Stimulated activated CD8-positive, alpha-beta memory T cell treated with anti-CD3 and anti-CD28 coated beads, Interleukin-7, amount 100 ng/mL, for 48 hours (primary cell): ENCODE measurements around the gene HK1.
"Not testable (repeated sequence)": the region's sequence is repeated elsewhere in the genome, so short reads cannot be mapped to it uniquely, and the experiment has no call there.

Experiments used
- DNase-seq, 2 donors: peaks; one replicate each; pipeline ENCODE4 v3.0.0-alpha.2; 2020; ENCODE audit warnings: low read depth in 1 of 2; ENCODE audit errors: extremely low read depth in 1 of 2

Gene HK1

DNA sequence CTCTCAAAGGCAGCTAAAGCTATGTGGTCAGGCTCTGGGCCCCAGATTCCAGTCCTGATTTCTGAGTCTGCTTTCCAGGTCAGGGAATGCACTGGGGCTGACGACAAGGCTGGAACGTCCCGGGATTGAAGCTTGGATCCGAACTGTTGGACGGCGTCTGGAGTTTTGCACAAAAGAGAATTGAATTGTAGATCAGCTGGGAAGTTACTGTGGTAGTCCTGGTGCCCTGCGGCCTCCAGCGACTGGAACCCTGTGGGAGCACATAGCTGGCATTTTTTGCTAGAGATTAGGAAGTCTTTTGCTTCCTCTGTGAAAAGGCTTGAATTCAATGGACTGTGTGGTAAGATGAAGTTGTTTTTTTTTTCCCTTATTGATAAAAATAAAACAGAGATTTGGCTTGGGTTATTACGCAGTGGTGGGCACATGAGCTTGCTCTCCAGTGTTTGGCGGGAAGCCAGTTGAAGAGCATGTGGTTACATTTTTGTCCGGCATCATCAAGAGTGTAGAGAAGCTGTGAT lies at the start of gene HK1:
TSS of gene HK1 (plus strand) at position 51 of the 518 bp plus-strand sequence.
- no peak for DNase-seq

DNA sequence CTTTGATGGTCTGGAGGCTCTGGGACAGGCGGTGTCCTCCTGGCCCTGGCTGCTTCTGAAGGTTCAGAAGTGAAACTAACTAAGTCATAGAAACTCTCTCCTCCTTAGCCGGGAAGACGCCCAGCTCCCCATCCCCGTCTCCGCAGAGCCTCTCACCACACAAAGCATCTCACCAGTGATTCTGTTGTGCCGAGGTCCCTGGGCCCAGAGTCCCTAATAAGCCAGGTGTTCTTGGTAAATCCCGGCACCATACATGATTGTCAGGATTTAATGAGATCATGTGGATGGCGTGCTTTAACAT lies 48.7 kb upstream of the HK1 start:
- no peak for DNase-seq

DNA sequence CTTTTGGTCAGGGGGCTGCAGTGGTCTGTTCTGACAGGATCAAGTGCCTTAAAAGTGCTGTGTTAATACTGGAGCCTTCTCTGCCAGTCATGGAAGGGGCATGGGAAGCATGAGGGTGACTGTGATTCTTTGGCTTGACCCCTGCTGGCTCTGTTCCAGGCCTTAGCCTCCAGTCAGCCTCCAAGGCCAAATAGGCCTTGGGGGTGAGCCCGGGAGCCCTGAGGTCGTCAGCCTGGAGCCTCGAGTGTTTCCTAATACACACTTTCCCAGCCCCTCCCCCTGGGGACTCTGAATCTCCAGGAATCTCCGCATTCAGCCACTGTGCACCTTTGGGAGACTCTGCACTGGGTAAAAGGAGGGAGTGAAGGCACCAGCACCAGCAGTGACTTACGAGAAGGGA lies 48.2 kb upstream of the HK1 start:
- no peak for DNase-seq

DNA sequence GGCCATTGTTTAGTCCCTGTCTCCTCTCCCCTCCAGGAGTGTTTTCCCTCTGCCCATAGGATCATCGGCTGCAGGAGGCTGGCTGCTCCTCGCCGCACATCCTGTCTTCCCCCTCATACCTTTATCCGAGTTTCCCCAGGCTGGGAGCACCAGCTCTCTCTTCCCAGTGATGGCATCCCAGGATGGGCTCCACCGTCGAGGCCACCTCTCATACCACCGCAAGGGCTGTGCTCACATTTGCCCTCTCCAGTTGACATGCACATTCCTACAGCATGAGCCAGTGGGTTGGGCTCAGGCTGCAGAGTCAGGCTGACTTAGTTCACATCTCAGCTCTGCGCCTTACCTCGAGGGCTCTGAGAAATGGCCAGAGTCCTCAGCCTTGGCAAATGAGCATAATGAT lies 46.0 kb upstream of the HK1 start:
- DNase-seq, result no peak

DNA sequence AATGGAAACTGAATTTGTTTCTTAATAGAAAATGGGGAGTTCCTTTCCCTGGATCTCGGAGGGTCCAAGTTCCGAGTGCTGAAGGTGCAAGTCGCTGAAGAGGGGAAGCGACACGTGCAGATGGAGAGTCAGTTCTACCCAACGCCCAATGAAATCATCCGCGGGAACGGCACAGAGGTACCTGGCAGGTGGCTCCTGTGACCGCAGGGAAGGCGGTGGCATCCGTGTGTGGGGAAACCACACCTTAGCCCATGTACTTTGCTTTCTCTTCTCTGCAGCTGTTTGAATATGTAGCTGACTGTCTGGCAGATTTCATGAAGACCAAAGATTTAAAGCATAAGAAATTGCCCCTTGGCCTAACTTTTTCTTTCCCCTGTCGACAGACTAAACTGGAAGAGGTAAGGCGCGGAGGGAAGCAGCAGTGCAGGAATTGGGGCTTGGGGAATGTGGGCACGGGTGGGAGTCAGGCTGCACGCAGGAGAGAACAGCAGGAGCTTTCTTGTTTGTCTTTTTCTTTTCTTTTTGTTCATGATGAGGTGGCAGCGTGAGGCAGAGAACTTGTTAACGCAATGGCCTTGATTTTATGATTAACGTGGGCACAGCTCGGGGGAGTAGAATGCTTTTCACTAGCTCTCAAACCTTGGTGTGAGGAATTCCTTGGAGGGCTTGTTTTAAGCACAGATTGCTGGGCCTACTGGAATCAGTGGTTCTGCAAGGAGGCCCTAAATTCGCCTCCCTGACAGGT lies 45.4 kb upstream of the HK1 start:
- DNase-seq, result no peak

DNA sequence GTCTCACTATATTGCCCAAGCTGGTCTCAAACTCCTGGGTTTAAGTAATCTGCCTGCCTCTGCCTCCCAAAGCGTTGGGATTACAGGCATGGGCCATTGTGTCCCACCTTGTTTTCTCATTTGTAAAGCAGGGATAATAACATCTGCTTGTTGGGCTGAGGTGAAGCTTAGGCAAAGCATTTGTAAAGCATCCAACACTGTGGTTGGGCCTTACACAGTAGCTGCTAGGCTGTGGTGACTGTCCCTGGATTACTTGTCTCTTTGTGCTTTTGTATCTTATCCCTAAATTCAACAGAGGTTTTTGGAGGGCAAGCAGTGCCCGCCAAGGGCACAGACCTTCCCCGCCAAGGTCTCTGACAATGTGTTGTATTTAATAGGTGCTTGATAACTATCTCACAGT lies 43.8 kb upstream of the HK1 start:
- DNase-seq, result no peak

DNA sequence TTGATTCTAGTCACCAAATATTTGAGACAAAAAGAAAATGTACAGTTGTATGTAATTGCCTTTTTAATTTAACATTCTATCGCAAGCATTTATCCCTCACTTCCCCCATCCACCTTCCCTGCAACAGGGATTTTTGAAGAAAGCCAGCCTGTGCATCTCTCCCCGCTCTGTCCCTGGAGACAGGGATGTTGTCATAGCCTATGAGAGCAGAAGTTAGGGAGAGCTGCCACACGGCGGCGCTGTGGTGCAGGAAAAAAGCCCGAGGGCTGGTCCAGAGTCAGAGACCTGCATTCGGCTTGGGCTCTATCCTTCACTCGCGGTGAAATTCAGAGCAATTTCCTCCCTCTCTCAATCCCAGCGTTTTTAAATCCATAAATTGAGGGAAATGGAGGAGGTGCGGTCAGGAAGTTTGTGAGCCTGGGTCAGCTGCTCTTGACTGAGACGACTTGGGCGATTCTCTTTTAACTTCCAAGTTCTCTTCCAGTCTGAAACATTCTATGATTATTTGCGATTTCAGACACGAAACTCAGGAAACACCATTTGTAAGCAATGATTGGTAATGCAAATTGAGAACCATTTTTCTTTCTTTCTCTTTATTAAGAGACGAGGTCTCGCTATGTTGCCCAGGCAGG lies 40.7 kb upstream of the HK1 start:
- peak; percentile 55 to 66 for DNase-seq

DNA sequence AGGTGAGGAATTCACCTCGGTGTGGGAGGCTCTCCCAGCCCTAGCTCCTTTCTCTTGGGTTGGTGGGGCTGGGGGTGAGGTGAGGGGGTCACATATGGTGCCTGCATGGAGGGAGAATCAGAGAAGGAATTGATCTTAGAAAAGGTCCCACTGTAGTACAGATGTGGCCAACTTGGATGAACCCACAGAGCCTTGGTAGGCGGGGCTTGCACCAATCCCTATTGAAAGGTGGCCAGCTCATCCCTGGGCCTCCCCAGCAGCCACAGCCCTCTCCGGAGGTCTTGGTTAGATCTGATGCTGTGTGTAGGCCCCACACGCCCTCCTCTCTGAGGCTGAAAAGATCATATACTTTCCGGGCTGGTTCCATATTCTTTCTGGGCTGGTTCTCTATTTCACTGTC lies 39.2 kb upstream of the HK1 start:
- no peak for DNase-seq

DNA sequence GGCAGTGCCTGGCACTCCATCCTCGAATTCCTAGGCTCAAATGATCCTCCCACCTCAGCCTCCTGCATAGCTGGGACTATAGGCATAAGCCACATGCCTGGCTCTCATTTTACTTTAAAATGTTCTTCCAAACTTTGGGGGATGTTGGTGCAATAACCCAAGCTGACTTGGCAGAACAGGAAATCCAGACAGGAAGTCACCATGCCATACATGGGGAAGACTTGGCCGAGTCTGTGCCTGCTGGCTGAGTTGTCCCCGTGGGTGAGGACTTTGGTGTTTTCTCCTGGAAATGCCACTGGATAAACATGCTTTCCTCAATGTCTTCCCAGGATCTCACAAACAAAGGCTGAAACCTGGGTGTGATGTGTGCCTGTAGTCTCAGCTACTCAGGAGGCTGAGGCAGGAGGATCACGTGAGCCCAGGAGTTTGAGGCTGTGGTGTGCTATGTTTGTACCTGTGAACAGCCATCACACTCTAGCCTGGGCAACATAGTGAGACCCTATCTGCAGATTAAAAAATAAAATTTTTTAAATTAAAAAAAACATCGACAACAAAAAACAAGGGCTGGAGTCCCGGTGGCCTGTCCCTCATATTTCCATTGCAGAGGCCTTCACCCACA lies 38.4 kb upstream of the HK1 start:
- no peak for DNase-seq

DNA sequence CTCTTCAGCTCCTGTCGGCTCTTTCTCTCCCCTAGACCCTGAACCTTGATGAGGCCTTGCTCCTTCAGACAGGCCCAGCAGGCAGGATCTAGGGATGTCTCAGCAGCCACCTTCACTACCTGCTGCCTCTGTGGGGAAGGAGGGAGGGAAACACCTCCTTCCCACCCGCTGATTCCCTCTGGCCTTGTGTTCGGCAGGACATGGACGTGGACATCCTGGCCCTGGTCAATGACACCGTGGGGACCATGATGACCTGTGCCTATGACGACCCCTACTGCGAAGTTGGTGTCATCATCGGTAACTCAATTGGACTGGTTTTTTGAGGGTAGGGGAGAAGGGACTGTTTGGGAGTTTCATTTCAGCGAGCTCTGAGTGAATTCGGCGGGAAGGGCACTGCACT lies 37.8 kb upstream of the HK1 start:
- no peak for DNase-seq

DNA sequence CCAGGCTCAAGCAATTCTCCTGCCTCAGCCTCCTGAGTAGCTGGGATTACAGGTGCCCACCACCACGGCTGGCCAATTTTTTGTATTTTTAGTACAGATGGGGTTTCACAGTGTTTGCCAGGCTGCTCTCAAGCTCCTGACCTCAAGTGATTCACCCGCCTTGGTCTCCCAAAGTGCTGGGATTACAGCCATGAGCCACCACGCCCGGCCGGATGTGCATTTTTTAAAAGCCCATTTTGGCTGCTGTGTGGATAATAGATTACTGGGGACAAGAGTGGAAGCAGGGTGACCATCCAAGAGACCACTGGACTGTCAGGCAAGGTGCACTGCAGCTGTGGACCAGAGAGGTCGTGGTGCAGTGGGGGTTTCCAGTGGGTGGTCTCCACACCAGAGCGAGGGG lies 36.7 kb upstream of the HK1 start:
- DNase-seq, result no peak

DNA sequence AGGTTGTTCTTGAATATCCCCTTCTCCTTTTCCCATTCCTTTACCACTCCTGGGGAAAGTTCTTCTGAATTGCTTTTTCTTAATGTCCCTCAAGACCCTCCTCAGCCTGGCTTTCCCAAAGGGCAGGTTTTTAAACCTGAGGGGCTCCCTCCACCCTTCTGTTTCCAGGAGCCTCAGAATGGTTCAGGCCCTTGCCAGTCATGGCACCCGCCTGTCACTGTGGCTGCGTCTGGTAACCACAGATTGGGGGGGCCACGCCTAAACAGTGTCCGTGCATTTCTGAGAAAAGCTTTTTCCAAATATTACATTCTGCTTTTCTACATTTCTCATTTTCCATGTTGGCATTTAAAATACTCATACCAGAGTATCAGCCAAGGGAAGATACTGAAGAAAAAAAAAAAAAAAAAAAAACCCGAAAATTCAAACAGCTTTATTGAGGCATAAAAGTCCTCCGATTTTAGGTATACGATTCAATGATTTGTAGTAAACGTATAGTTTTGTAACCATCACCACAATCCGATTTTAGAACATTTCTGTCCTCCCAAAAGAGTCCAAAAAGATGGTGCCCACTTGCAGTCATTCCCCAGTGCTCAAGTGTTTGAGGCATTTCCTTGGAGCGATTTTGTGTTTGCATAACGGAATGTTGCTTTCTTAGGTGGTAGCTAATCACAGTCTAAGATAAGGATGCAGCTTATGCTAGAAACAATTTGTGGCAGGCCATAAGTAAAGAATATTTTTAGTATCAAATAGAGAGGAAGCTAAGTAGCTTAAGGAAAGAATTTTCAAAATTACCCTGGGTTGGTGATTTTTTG lies 36.0 kb upstream of the HK1 start:
- DNase-seq, result no peak

DNA sequence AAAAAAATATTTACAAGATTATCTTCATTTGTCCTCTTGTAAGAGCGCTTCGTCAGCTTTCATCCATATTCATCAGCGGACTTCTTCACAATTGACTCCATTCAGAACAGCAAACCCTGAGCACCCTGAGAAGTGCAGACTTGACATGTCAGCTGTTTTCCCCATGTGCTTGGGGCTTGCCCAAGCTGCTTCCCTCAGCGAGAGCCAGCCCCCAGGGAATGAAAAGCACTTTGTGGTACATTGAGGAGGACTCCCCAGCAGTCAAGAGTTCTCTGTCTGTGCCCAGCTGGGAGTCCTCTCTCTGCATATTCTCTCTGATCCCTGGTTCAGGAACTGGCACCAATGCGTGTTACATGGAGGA lies 35.5 kb upstream of the HK1 start:
- DNase-seq, result no peak

DNA sequence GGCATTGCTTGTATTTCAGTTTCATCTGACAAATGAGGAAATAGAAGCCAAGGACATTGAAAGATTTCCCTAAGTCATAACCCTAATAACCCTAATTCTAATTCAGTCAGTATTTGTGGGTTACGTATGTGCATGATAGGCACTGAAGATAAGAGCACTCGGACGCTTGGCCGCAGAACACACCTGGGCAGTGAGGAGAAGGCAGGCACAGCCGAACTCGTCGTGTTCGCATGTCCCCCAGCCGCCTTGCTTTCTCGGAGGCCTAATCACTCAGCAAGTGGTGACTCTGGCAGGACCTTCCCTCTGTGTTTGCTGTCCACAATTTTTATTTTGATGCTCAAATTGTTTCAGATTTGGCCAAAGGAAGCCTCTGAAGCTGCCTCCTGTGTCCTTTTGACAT lies 34.5 kb upstream of the HK1 start:
- no peak for DNase-seq

DNA sequence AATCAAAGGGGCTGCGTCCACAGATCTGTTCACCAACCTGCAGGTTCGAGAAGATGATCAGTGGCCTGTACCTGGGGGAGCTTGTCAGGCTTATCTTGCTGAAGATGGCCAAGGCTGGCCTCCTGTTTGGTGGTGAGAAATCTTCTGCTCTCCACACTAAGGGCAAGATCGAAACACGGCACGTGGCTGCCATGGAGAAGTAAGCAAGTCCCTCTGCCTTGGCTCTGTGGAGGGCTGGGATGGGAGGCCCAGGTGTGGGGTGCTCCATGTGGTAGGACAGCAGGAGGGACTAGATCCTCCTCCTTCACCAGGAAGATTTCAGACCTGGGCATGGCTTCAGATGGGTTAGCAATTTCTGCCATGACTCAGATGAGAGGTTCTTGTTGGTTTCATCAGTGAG lies 32.3 kb upstream of the HK1 start:
- DNase-seq, result no peak

DNA sequence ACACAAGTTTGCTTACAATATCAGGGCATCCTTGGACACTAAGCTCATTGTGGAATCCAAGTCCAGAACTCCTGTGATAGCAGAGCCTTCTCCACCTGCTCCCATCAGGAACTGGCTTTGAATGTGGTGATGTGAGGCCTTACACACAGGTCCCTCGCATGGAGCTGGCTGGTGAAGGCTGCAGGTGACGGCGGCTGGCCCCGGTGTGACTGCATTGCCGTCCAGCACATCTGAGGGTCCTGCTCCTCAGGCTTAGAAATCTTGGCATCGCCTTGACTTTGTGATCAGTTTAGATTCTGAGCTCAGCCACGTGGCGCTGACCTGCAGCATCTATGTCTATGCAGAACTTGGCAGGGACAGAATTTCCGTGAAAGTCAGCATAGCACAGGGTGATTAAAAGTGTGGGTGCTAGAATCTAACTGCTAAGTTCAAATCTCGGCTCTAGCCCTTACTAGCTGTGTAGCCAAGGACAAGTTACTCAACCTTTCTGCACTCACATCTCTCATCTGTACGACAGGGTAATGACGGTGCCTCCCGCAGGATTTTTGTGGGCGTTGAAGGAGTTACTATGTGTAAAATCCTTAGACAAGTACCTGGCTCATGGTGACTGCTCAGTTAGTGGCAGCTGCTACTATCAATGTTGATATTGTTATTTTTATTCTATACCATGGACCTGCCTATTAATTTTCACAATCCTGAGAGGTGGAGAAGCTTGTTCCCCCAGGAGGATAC lies 31.5 kb upstream of the HK1 start:
- no peak for DNase-seq

DNA sequence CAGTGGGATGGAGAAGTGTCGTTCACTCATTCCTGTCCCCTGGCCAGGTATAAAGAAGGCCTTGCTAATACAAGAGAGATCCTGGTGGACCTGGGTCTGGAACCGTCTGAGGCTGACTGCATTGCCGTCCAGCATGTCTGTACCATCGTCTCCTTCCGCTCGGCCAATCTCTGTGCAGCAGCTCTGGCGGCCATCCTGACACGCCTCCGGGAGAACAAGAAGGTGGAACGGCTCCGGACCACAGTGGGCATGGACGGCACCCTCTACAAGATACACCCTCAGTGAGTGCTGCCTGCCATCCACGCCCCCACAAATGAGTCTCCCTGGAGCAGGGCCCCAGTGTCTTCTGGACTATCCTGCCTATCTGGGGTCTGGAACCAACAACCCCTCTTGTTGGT lies 31.0 kb upstream of the HK1 start:
- no peak for DNase-seq

DNA sequence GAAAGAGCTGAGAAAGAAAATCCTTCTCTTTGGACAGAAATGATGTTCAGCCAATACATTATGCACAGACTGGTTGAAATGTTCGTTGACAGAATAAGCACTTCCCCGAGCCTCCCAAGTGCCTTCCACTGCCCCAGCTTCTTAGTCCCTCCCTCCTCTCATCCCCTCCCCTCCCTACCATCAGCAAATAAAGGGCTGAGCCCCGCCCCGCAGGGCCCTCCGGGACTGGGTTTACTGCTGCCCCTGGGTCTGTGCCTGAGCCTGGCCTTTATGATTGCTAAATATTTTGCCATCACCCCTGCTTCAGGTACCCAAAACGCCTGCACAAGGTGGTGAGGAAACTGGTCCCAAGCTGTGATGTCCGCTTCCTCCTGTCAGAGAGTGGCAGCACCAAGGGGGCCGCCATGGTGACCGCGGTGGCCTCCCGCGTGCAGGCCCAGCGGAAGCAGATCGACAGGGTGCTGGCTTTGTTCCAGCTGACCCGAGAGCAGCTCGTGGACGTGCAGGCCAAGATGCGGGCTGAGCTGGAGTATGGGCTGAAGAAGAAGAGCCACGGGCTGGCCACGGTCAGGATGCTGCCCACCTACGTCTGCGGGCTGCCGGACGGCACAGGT lies 30.1 kb upstream of the HK1 start:
- no peak for DNase-seq

DNA sequence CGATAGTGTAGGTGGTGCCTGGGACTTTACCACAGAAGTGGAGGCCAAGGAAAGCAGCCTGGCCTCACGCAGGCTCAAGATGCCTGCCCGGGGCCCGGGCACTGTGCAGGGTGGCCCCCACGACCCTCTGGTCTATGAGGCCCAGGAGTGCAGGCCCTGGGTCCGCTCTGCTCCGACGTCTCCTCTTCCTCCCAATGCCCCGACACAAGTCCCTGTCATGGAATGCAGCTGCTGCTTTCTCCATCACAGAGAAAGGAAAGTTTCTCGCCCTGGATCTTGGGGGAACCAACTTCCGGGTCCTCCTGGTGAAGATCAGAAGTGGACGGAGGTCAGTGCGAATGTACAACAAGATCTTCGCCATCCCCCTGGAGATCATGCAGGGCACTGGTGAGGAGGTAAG lies 28.3 kb upstream of the HK1 start:
- no peak for DNase-seq

DNA sequence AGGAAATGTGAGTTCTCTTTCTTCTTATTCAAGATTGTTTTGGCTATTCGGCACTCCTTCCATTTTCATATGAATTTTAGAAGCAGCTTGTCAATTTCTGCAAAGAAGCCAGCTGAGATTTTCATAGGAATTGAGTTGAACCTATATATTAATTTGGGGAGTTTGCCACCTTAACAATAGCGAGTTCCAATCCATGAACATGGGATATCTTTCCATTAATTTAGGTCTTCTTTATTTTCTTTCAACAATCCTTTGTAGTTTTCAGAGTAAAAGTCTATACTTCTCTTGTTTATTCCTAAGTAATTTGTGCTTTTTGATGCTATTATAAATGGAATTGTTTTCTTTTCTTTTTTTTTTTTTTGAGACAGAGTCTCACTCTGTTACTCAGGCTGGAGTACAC lies 26.9 kb upstream of the HK1 start:
- DNase-seq, result not testable (repeated sequence)

DNA sequence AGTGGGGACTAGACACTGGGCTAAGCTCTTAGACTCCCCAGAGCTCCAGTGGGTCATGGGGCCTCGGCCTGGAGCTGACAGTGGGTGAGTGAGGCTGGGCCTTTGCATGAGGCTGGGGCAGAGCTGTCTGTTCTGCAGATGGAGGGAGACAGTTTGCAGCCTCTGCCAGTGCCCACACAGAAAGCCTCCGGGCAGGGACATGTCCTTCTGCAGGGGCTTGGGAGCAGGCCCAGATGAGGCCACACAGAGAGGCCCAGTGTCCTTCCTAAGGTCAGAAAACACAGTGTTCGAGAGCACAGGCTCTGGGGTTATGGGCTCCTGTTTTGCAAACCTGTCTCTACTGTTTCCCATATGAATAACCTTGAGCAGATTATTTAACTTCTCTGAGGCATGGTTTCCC lies 25.1 kb upstream of the HK1 start:
- no peak for DNase-seq
